C4-2B (cell line): ENCODE measurements around the gene LRRC3C.

Experiments used
- ZFX ChIP-seq: fragments of 450-650 bp; IDR thresholded peaks from 2 replicates; pipeline ENCODE4 v1.6.1; 2017
- TF ChIP-seq, protein P1 (sequence below): fragments of 450-650 bp; conservative IDR thresholded peaks from 2 replicates; pipeline ENCODE4 v1.5.1; 2017; ENCODE audit warnings: mild to moderate bottlenecking

DNA sequence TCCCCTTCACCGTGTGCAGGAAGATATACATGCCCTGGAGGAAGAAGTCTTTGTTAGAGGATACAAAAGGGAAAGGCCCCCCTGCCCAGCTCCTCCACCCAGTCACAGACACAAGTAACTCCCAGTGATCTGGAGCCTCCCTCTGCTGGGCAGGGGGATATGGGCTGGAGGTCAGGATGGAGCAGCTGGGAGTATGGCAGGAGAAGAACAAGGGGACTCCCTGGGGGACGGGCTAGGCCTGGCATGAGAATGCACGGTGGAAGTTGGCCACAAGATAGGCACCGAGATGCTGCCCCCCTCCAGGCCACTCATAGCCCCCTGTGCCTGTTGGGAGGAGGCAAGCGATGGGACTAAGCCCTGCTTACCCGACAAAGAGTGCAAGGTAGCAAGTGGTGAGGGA is 4.3 kb upstream of the LRRC3C start:
- TF ChIP-seq, protein P1, sequence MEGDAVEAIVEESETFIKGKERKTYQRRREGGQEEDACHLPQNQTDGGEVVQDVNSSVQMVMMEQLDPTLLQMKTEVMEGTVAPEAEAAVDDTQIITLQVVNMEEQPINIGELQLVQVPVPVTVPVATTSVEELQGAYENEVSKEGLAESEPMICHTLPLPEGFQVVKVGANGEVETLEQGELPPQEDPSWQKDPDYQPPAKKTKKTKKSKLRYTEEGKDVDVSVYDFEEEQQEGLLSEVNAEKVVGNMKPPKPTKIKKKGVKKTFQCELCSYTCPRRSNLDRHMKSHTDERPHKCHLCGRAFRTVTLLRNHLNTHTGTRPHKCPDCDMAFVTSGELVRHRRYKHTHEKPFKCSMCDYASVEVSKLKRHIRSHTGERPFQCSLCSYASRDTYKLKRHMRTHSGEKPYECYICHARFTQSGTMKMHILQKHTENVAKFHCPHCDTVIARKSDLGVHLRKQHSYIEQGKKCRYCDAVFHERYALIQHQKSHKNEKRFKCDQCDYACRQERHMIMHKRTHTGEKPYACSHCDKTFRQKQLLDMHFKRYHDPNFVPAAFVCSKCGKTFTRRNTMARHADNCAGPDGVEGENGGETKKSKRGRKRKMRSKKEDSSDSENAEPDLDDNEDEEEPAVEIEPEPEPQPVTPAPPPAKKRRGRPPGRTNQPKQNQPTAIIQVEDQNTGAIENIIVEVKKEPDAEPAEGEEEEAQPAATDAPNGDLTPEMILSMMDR: no peak
- no peak for TF ChIP-seq ZFX
